Activated T-cell treated with anti-CD3 and anti-CD28 coated beads, Interleukin-2, amount 50 U/mL, for 4 hours (primary cell): ENCODE data around the gene PPIP5K2. TPM values are rescaled to one million over a fixed set of nuclear protein-coding genes. Genes with fewer than 3 reads are reported as not detected.
"Not testable (repeated sequence)": the region's sequence is repeated elsewhere in the genome, so short reads cannot be mapped to it uniquely, and the experiment has no call there.

Experiments used
- ATAC-seq, 2 donors: fragments of 200-7000 bp; cut with Tn5 transposase; one replicate each; pipeline ENCODE4 v1.10.0; 2021
- DNase-seq: peaks from one replicate; pipeline ENCODE4 v3.0.0-alpha.2; 2020
- H3K27me3 Mint-ChIP-seq: one replicate; pipeline ENCODE4 v1.8.0; 2021; ENCODE audit warnings: low read depth, mixed read lengths
- H3K36me3 Mint-ChIP-seq: one replicate; pipeline ENCODE4 v1.8.0; 2022; ENCODE audit warnings: mixed read lengths; ENCODE audit not compliant: insufficient read depth
- H3K4me1 Mint-ChIP-seq: one replicate; pipeline ENCODE4 v1.8.0; 2021; ENCODE audit warnings: low read depth, mixed read lengths
- H3K4me3 Mint-ChIP-seq: one replicate; pipeline ENCODE4 v1.8.0; 2021; ENCODE audit warnings: mild to moderate bottlenecking, moderate library complexity, mixed read lengths
- H3K9me3 Mint-ChIP-seq: one replicate; pipeline ENCODE4 v1.8.0; 2021; ENCODE audit warnings: mixed read lengths
- total RNA-seq, 3 donors: library from RNA; stranded (reverse); gene quantifications; one replicate each; pipeline ENCODE4 v1.2.1, GENCODE V29; 2021

Gene PPIP5K2
- total RNA-seq, 3 donors from 2014 or later = 40.2 to 56.9 (median 53.9) TPM

GRCh38 chr5:103207653-103208052 lies 87.6 kb downstream of the PPIP5K2 start:
- no peak for ATAC-seq
- Mint-ChIP-seq H3K9me3 (peaks cover 4% of the 10 kb centered on the region), H3K4me1 (peaks cover 29% of the 10 kb centered on the region), H3K36me3 (peaks cover 35% of the 10 kb centered on the region), H3K27me3 (no peaks in the 10 kb centered on the region), H3K4me3 (no peak overlapping the region)
- no peak for DNase-seq

DNA sequence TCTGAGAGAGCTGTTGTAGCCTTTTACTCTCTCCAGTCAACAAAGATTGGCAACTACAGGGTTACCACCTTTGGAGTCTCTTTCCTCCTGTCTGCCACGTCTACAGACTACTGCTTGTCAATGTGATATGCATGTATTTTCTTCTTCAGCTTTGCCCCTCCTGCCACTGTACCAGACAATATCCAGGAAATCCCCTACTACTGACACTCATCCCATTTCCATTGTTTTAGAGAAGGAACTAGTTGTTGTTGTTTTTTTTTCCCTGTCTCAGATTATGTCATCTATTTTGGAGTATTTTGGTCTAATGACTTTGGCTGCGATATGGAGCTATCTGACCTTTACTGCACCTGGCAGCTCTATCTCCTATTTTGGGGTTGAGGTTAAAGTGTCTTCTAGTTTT lies 88.4 kb downstream of the PPIP5K2 start:
- ATAC-seq (no peak), DNase-seq (no peak)
- Mint-ChIP-seq H3K4me3 (no peak overlapping the region), H3K4me1 (peaks cover 29% of the 10 kb centered on the region), H3K36me3 (peaks cover 33% of the 10 kb centered on the region), H3K9me3 (peaks cover 4% of the 10 kb centered on the region), H3K27me3 (no peaks in the 10 kb centered on the region)

DNA sequence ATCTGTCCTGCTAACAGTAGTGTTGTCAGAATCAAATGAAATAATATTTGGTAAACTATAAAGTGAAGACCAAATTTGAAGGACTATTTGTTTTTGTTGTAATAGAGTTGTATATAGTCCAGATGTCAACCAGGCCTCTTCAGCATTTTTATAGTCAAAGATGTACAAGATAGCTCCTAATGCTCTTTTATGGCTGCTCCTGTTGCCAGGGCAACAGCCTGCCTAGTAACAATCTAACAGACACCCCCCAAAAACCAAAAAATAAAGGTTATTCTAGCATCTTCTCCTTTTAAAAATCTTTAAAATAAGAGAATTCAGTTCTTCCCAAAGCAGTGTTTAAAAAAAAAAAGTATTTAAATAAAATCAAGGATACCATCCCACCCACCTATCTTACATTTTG lies 89.0 kb downstream of the PPIP5K2 start:
- peaks cover 27% of the 10 kb centered on the region for H3K36me3 Mint-ChIP-seq
- peaks cover 29% of the 10 kb centered on the region for H3K4me1 Mint-ChIP-seq
- no peaks in the 10 kb centered on the region for H3K27me3 Mint-ChIP-seq
- DNase-seq = no peak
- ATAC-seq = no peak
- no peak overlapping the region for H3K4me3 Mint-ChIP-seq
- H3K9me3 Mint-ChIP-seq = peaks cover 4% of the 10 kb centered on the region

- ATAC-seq (no peak), DNase-seq (no peak)
- Mint-ChIP-seq H3K4me1 (peaks cover 29% of the 10 kb centered on the region), H3K4me3 (no peak overlapping the region), H3K27me3 (no peaks in the 10 kb centered on the region), H3K9me3 (no peaks in the 10 kb centered on the region), H3K36me3 (peaks cover 13% of the 10 kb centered on the region)
These were observed 90.9 kb downstream of the PPIP5K2 start for GRCh38 chr5:103210952-103211351.

- no peak for DNase-seq
These were observed 91.8 kb downstream of the PPIP5K2 start for GRCh38 chr5:103211576-103212561.

GRCh38 chr5:103216137-103216536 lies 96.0 kb downstream of the PPIP5K2 start:
- H3K27me3 Mint-ChIP-seq = no peaks in the 10 kb centered on the region
- H3K4me3 Mint-ChIP-seq = no peak overlapping the region
- DNase-seq = no peak
- peaks cover 4% of the 10 kb centered on the region for H3K36me3 Mint-ChIP-seq
- no peak for ATAC-seq
- H3K9me3 Mint-ChIP-seq = no peaks in the 10 kb centered on the region
- H3K4me1 Mint-ChIP-seq = peaks cover 13% of the 10 kb centered on the region

More at GRCh38 chr5:103211576-103212561, 91.8 kb downstream of the PPIP5K2 start:
- Mint-ChIP-seq H3K27me3 (no peaks in the 10 kb centered on the region), H3K4me3 (peak overlapping the region; percentile 40), H3K36me3 (peaks cover 6% of the 10 kb centered on the region), H3K9me3 (no peaks in the 10 kb centered on the region), H3K4me1 (peaks cover 27% of the 10 kb centered on the region)
- ATAC-seq = no peak

DNA sequence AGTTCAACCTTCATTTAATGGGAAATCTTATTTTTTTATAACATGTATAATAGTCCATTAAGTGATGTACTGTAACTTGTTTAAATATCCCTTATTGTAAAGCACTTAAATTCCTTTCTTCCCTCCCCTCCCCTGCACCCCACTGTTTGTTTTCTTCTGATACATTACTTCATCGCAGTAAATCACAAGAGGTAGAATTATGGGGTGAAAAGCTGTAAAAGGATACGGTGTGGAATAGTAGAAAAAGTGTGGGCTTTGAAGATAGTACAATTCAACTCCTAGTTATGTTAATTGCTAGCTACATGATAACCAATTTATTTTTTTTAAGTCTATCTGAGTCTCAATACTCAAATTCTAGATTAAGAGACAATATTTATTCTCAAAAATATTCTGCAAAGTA lies 96.6 kb downstream of the PPIP5K2 start:
- no peaks in the 10 kb centered on the region for H3K27me3 Mint-ChIP-seq
- H3K36me3 Mint-ChIP-seq = peaks cover 4% of the 10 kb centered on the region
- no peaks in the 10 kb centered on the region for H3K9me3 Mint-ChIP-seq
- H3K4me1 Mint-ChIP-seq = peaks cover 8% of the 10 kb centered on the region
- DNase-seq (no peak), ATAC-seq (no peak)
- H3K4me3 Mint-ChIP-seq = no peak overlapping the region

DNA sequence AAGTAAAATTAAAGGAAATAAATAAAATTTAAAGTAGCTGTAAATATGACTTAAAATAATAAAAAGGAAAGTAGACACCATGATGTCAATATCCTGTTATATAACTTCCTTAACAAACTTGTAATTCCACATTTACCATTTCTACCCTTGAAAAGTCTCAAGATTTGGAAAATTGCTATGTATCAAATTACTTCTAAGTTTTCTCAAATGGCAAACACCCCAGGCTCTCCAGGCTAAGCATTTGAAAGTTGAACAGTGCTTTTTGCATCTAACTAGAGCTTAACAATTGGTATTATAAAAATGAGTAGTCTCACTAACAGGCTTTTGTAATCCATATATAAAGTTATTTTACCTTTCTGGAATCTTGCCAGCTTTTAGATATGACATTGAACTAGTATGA lies 97.0 kb downstream of the PPIP5K2 start:
- H3K9me3 Mint-ChIP-seq = no peaks in the 10 kb centered on the region
- H3K36me3 Mint-ChIP-seq = peaks cover 2% of the 10 kb centered on the region
- H3K4me3 Mint-ChIP-seq = no peak overlapping the region
- H3K27me3 Mint-ChIP-seq = no peaks in the 10 kb centered on the region
- DNase-seq (no peak), ATAC-seq (no peak)
- H3K4me1 Mint-ChIP-seq = peaks cover 4% of the 10 kb centered on the region

GRCh38 chr5:103218164-103218563 lies 98.1 kb downstream of the PPIP5K2 start:
- Mint-ChIP-seq H3K9me3 (no peaks in the 10 kb centered on the region), H3K4me3 (no peak overlapping the region), H3K4me1 (peaks cover 2% of the 10 kb centered on the region), H3K27me3 (no peaks in the 10 kb centered on the region), H3K36me3 (peaks cover 2% of the 10 kb centered on the region)
- DNase-seq (no peak), ATAC-seq (no peak)

DNA sequence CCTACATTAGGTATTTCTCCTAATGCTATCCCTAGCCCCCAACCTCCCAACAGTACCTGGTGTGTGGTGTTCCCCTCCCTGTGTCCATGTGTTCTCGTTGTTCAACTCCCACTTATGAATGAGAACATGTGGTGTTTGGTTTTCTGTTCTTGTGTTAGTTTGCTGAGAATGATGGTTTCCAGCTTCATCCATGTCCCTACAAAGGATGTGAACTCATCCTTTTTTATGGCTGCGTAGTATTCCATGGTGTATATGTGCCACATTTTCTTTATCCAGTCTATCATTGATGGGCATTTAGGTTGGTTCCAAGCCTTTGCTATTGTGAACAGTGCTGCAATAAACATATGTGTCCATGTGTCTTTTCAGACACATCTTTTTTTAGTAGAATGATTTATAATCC lies 99.0 kb downstream of the PPIP5K2 start:
- not testable (repeated sequence) for H3K36me3 Mint-ChIP-seq, H3K27me3 Mint-ChIP-seq, ATAC-seq, H3K9me3 Mint-ChIP-seq, H3K4me1 Mint-ChIP-seq, H3K4me3 Mint-ChIP-seq, DNase-seq

DNA sequence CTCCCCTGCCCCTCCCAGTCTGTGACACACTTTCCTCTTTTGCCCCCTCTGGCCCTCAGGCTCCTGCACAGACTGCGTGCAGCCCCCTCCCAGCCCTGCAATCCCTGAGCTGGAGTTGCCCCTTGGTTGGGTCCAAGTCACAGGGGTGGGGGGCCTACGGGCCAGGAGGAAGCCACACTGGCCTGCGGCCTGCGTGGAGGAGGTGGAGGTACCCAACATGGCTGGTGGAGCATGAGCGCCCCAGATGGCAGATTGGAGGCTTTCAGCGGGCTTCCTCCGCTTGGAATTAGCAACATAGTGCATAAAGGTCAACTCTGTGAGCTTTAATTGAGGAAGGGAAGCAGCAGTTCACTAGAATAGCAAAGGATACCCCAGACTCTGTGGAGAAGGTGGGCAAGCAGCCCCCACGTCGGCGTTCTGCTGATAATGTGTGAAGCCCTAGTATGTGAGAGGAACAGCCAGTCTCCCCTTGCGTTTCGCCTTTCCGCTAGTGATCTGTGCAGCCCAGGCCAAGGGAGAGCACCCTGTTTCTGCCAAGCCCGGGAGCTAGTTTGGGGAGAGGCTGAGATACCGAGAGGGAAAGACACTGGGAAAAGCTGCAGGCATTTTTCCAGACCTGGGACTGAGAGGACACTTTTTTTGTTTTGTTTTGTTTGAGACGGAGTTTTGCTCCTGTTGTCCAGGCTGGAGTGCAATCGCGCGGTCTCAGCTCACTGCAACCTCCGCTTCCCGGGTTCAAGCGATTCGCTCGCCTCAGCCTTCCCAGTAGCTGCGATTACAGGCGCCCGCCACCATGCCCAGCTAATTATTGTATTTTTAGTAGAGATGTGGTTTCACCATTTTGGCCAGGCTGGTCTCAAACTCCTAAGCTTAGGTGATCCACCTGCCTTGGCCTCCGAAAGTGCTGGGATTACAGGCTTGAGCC lies 103.2 kb downstream of the PPIP5K2 start:
- Mint-ChIP-seq H3K4me1 (no peaks in the 10 kb centered on the region), H3K36me3 (peaks cover 4% of the 10 kb centered on the region), H3K4me3 (no peak overlapping the region), H3K27me3 (peaks cover 13% of the 10 kb centered on the region), H3K9me3 (no peaks in the 10 kb centered on the region)
- DNase-seq (no peak), ATAC-seq (no peak)

- ATAC-seq = peak; percentile 89 to 95
- no peaks in the 10 kb centered on the region for H3K4me1 Mint-ChIP-seq
- H3K36me3 Mint-ChIP-seq = peaks cover 4% of the 10 kb centered on the region
- no peak overlapping the region for H3K4me3 Mint-ChIP-seq
- H3K27me3 Mint-ChIP-seq = peaks cover 22% of the 10 kb centered on the region
- no peaks in the 10 kb centered on the region for H3K9me3 Mint-ChIP-seq
- DNase-seq = no peak
These were observed 104.2 kb downstream of the PPIP5K2 start for GRCh38 chr5:103224118-103224893.

DNA sequence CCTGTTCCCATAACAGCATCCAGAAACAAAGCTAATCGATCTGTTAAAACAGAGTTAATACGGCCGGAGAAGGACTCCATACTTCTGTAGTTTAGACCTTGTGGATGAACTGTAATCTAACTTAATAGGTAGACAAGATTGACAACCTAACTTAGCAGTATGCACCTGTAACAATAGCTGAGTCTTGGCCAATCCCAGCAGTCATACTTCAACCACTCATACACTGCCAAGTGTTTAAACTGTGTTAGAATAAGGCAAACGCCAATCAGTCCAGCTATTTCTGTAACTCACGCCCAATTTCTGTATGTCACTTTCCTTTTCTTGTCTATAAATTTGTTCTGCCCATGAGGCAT lies 104.8 kb downstream of the PPIP5K2 start:
- no peak for ATAC-seq
- H3K9me3 Mint-ChIP-seq = no peaks in the 10 kb centered on the region
- H3K4me1 Mint-ChIP-seq = no peaks in the 10 kb centered on the region
- no peak for DNase-seq
- peaks cover 1% of the 10 kb centered on the region for H3K36me3 Mint-ChIP-seq
- H3K4me3 Mint-ChIP-seq = no peak overlapping the region
- peaks cover 22% of the 10 kb centered on the region for H3K27me3 Mint-ChIP-seq

DNA sequence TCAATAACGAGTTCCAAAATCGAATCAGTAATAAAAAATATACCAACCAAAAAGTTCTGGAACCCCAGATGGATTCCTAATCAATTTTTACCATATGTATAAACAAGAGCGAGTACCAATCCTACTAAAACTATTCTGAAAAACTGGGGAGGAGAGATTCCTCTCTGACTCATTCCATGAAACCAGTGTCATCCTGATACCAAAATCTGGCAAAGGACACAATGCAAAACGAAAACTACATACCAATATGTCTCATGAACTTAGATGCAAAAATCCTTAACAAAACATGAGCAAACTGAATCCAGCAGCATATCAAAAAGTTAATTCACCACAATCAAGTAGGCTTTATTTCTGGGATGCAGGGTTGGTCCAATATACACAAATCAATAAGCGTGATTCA lies 108.0 kb downstream of the PPIP5K2 start:
- no peak for ATAC-seq
- Mint-ChIP-seq H3K9me3 (no peaks in the 10 kb centered on the region), H3K27me3 (peaks cover 22% of the 10 kb centered on the region), H3K36me3 (peaks cover 1% of the 10 kb centered on the region), H3K4me1 (no peaks in the 10 kb centered on the region), H3K4me3 (no peak overlapping the region)
- no peak for DNase-seq
